IMR-90 (cell line): ENCODE measurements around the gene PLB1. TPM values are rescaled to one million over a fixed set of nuclear protein-coding genes. Genes with fewer than 3 reads are reported as not detected.

ENCODE experiments used
- ATAC-seq: fragments of 200-7000 bp; cut with Tn5 transposase; 2 replicates; pipeline ENCODE4 v1.9.1; 2020; ENCODE audit warnings: low read depth, mild to moderate bottlenecking, moderate library complexity
- BruUV-seq: library from RNA; stranded (reverse); fragments of 400-500 nt; replicated peaks from 2 replicates; lab custom pipeline; 2021; lab: Mats Ljungman, UMichigan
- CTCF ChIA-PET: fragments of 300-600 bp; formaldehyde crosslinking; extraction: SDS; loops from one replicate; lab custom pipeline; 2021; ENCODE audit warnings: antibody characterized with exemption; lab: Yijun Ruan, JAX
- POLR2A ChIA-PET: fragments of 300-600 bp; sonication (Branson Sonifier 250); formaldehyde crosslinking; loops from one replicate; lab custom pipeline; 2022; ENCODE audit warnings: antibody characterized with exemption; ENCODE audit not compliant: unreplicated experiment; lab: Charles Lee
- DNase-seq: peaks from one replicate; pipeline ENCODE4 v3.0.0; 2013
- H2AFZ ChIP-seq: replicated peaks from 2 replicates; pipeline ENCODE3; 2013; ENCODE audit warnings: low read length, mild to moderate bottlenecking; ENCODE audit not compliant: poor library complexity
- H2AK5ac ChIP-seq: 2 replicates; pipeline ENCODE4 v1.6.1; 2013; ENCODE audit warnings: low read depth, low read length, inconsistent platforms
- H2AK9ac ChIP-seq: replicated peaks from 2 replicates; pipeline ENCODE3; 2013; ENCODE audit warnings: mild to moderate bottlenecking, low read depth, low read length, moderate library complexity; ENCODE audit not compliant: poor library complexity
- H2BK120ac ChIP-seq: 2 replicates; pipeline ENCODE4 v1.6.1; 2013; ENCODE audit warnings: low read depth, low read length, inconsistent platforms
- H2BK15ac ChIP-seq: 3 replicates; pipeline ENCODE4 v1.6.1; 2013; ENCODE audit warnings: low read depth, low read length, inconsistent platforms
- H2BK20ac ChIP-seq: 2 replicates; pipeline ENCODE4 v1.6.1; 2013; ENCODE audit warnings: low read depth, mild to moderate bottlenecking, inconsistent platforms, low read length, moderate library complexity
- H2BK5ac ChIP-seq: 2 replicates; pipeline ENCODE4 v1.6.1; 2013; ENCODE audit warnings: mild to moderate bottlenecking, low read depth, low read length, inconsistent platforms; ENCODE audit not compliant: poor library complexity, severe bottlenecking
- H3K14ac ChIP-seq: replicated peaks from 2 replicates; pipeline ENCODE4 v1.6.1; 2013; ENCODE audit warnings: low read depth, low read length, inconsistent platforms
- H3K18ac ChIP-seq: 2 replicates; pipeline ENCODE4 v1.6.1; 2013; ENCODE audit warnings: low read depth, low read length, control low read depth
- H3K23ac ChIP-seq: 2 replicates; pipeline ENCODE4 v1.6.1; 2013; ENCODE audit warnings: low read depth, low read length, inconsistent platforms
- H3K27ac ChIP-seq: 2 replicates; pipeline ENCODE4 v1.5.1; 2013; ENCODE audit warnings: mild to moderate bottlenecking, control low read depth, low read length; ENCODE audit not compliant: insufficient read depth
- H3K27me3 ChIP-seq: 2 replicates; pipeline ENCODE4 v1.6.1; 2013; ENCODE audit warnings: low read length; ENCODE audit not compliant: control insufficient read depth, insufficient read depth
- H3K36me3 ChIP-seq: 2 replicates; pipeline ENCODE4 v1.6.1; 2013; ENCODE audit warnings: low read length, mixed read lengths; ENCODE audit not compliant: control insufficient read depth, insufficient read depth
- H3K4ac ChIP-seq: 2 replicates; pipeline ENCODE4 v1.6.1; 2013; ENCODE audit warnings: low read depth, low read length, inconsistent platforms
- H3K4me1 ChIP-seq: 2 replicates; pipeline ENCODE4 v1.6.1; 2013; ENCODE audit warnings: low read length, mixed read lengths; ENCODE audit not compliant: control insufficient read depth, insufficient read depth
- H3K4me2 ChIP-seq: 2 replicates; pipeline ENCODE4 v1.6.1; 2013; ENCODE audit warnings: low read depth, mild to moderate bottlenecking, control low read depth, low read length, moderate library complexity
- H3K4me3 ChIP-seq: 2 replicates; pipeline ENCODE4 v1.5.1; 2013; ENCODE audit warnings: low read depth, mild to moderate bottlenecking, control low read depth, low read length, moderate library complexity; ENCODE audit not compliant: insufficient read depth
- H3K56ac ChIP-seq: 2 replicates; pipeline ENCODE4 v1.6.1; 2013; ENCODE audit warnings: low read length, inconsistent platforms; ENCODE audit not compliant: insufficient read depth; ENCODE audit errors: extremely low read depth
- H3K79me1 ChIP-seq, 2 experiments: 2 replicates each; pipeline ENCODE4 v1.6.1; 2013; ENCODE audit warnings: low read length in 2 of 2, inconsistent platforms in 1 of 2, low read depth in 1 of 2
- H3K9ac ChIP-seq: 2 replicates; pipeline ENCODE4 v1.6.1; 2013; ENCODE audit warnings: low read depth, low read length, control low read depth
- H3K9me1 ChIP-seq: 2 replicates; pipeline ENCODE4 v1.6.1; 2013; ENCODE audit warnings: low read length, inconsistent platforms; ENCODE audit not compliant: insufficient read depth
- H3K9me3 ChIP-seq: 2 replicates; pipeline ENCODE4 v1.6.1; 2013; ENCODE audit warnings: low read length; ENCODE audit not compliant: control insufficient read depth, insufficient read depth
- H4K20me1 ChIP-seq: 2 replicates; pipeline ENCODE4 v1.6.1; 2013; ENCODE audit warnings: low read length, inconsistent platforms; ENCODE audit not compliant: insufficient read depth
- H4K5ac ChIP-seq: 2 replicates; pipeline ENCODE4 v1.6.1; 2013; ENCODE audit warnings: mild to moderate bottlenecking, low read depth, low read length, control low read depth
- H4K8ac ChIP-seq, 2 experiments: 2 replicates each; pipeline ENCODE4 v1.6.1; 2013; ENCODE audit warnings: low read depth in 2 of 2, low read length in 2 of 2, control low read depth in 1 of 2, inconsistent platforms in 1 of 2
- H4K91ac ChIP-seq: 2 replicates; pipeline ENCODE4 v1.6.1; 2013; ENCODE audit warnings: low read depth, low read length, inconsistent platforms; ENCODE audit not compliant: insufficient read depth
- BHLHE40 ChIP-seq: fragments of 150-350 bp; IDR thresholded peaks from 2 replicates; pipeline ENCODE4 v1.6.1; 2016; ENCODE audit warnings: mild to moderate bottlenecking, low read depth, low read length
- MAFK ChIP-seq: IDR thresholded peaks from 2 replicates; pipeline ENCODE4 v1.6.1; 2012; ENCODE audit warnings: low read depth, low read length, improper control_type of control experiment
- MXI1 ChIP-seq: IDR thresholded peaks from 2 replicates; pipeline ENCODE4 v1.6.1; 2012; ENCODE audit warnings: low read depth, mild to moderate bottlenecking, low read length, moderate library complexity, borderline replicate concordance
- POLR2A ChIP-seq: IDR thresholded peaks from 2 replicates; pipeline ENCODE4 v1.6.1; 2012; ENCODE audit warnings: mild to moderate bottlenecking, low read depth, low read length
- RFX5 ChIP-seq: IDR thresholded peaks from 2 replicates; pipeline ENCODE4 v1.8.0; 2012; ENCODE audit warnings: low read depth, mild to moderate bottlenecking, low read length, moderate library complexity
- WGBS, 2 experiments: methylation state at CpG; one replicate each; pipeline versions ENCODE4 v1.1.5 to v1.1.7; 2013; ENCODE audit warnings: missing lambda C conversion rate in 2 of 2; ENCODE audit not compliant: insufficient read length in 1 of 2; ENCODE audit errors: extremely low coverage in 2 of 2; 5-methylcytosine and 5-hydroxymethylcytosine counted together
- dilution Hi-C: fragments of 300-500 bp; cut with HindIII; formaldehyde crosslinking; loops from one replicate; pipeline ENCODE4 v1.14.3; 2018; ENCODE audit warnings: low sequenced_read_pairs; ENCODE audit not compliant: unreplicated experiment
- in situ Hi-C: fragments of 300-500 bp; cut with MboI; formaldehyde crosslinking; loops from 3 replicates; pipeline ENCODE4 v1.14.3; 2019; ENCODE audit warnings: low sequenced_read_pairs, inconsistent platforms, mixed read lengths
- intact Hi-C: fragments of 100-400 bp; cut with micrococcal nuclease; formaldehyde crosslinking; loops from 2 replicates; pipeline ENCODE4 v1.10.0; 2022
- polyA plus RNA-seq, 3 experiments: library from polyadenylated mRNA; depleted of rRNA; stranded (reverse); fragments of >200 nt; gene quantifications; 2 replicates each; pipeline ENCODE4 v1.2.3, GENCODE V29; 2012; ENCODE audit warnings: low replicate concordance in 1 of 3
- total RNA-seq: library from RNA; depleted of rRNA; stranded (reverse); fragments of >200 nt; gene quantifications from 2 replicates; pipeline ENCODE4 v1.2.3, GENCODE V29; 2012
- TF ChIP-seq, protein P1 (sequence below): fragments of 150-350 bp; IDR thresholded peaks from 2 replicates; pipeline ENCODE4 v1.6.1; 2017; ENCODE audit warnings: mild to moderate bottlenecking, antibody characterized with exemption, low read length, low read depth

Gene PLB1
- total and polyA plus RNA-seq, 2 of the 4 experiments (the other 2 are of a cell fraction), result 0.74 to 0.90 TPM

- no peaks in the 10 kb centered on the region for H3K27me3 ChIP-seq
- no peak for TF ChIP-seq RFX5
- TF ChIP-seq, protein P1, sequence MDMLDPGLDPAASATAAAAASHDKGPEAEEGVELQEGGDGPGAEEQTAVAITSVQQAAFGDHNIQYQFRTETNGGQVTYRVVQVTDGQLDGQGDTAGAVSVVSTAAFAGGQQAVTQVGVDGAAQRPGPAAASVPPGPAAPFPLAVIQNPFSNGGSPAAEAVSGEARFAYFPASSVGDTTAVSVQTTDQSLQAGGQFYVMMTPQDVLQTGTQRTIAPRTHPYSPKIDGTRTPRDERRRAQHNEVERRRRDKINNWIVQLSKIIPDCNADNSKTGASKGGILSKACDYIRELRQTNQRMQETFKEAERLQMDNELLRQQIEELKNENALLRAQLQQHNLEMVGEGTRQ, result no peak
- TF ChIP-seq BHLHE40, result no peak
- TF ChIP-seq MXI1, result no peak
- no peak for TF ChIP-seq MAFK
- TF ChIP-seq POLR2A, result no peak
- peak overlapping the region; percentile 31 for H2BK120ac ChIP-seq
- no peak overlapping the region for H4K8ac ChIP-seq
- H3K27ac ChIP-seq, result peak overlapping the region; percentile 49; the same call in 1 of the 2 replicates
- in situ Hi-C loops, result no loop called here
- H3K4me3 ChIP-seq, result no peak overlapping the region
- intact Hi-C loops, result loop anchor here (10.0 kb wide), 1 partner anchor 233 kb away; the partner anchor contains the start of gene WDR43
- H3K9me3 ChIP-seq, result no peaks in the 10 kb centered on the region
- H4K20me1 ChIP-seq, result no peaks in the 10 kb centered on the region
- peak overlapping the region; percentile 44; the same call in 1 of the 2 replicates for H2AK5ac ChIP-seq
- H3K4ac ChIP-seq, result peak overlapping the region; percentile 49
- dilution Hi-C loops, result no loop called here
- DNase-seq, result no peak
- BruUV-seq, result no TSS peak
- peak overlapping the region; percentile 26 for H3K18ac ChIP-seq
- H4K91ac ChIP-seq, result no peak overlapping the region
- no peak overlapping the region for H3K9ac ChIP-seq
- peak overlapping the region; percentile 68 for H2BK5ac ChIP-seq
- no peak overlapping the region; the same call in 1 of the 2 replicates for H4K5ac ChIP-seq
- H3K56ac ChIP-seq, result no peak overlapping the region
- ATAC-seq, result no peak
- ChIA-PET POLR2A (interaction anchor here (1.0 kb wide), 1 partner anchor 68 kb away, joined by 3 read pairs; no protein-coding TSS in a partner anchor), CTCF (interaction anchor here (1.0 to 4.4 kb wide), 3 partner anchors 42 to 68 kb away, joined by 3 to 24 read pairs (median 3); no protein-coding TSS in a partner anchor)
- no peak overlapping the region for H2AFZ ChIP-seq
- H3K14ac ChIP-seq, result peak overlapping the region; percentile 8; the same call in 1 of the 2 replicates
- no CpG with 5 or more reads among the region's 1 CpG for WGBS, 2 experiments
- peak overlapping the region; percentile 59; the same call in 2 of the 3 replicates for H2BK15ac ChIP-seq
- peaks cover 0 to 13% of the 10 kb centered on the region in 2 experiments; a peak in 1 of 4 replicates for H3K79me1 ChIP-seq
- H2AK9ac ChIP-seq, result no peak overlapping the region
- H3K9me1 ChIP-seq, result peaks cover 16% of the 10 kb centered on the region
- H3K23ac ChIP-seq, result no peak overlapping the region
- peaks cover 37% of the 10 kb centered on the region for H3K4me1 ChIP-seq
- peak overlapping the region; percentile 11; the same call in 1 of the 2 replicates for H2BK20ac ChIP-seq
- no peaks in the 10 kb centered on the region for H3K36me3 ChIP-seq
- H3K4me2 ChIP-seq, result no peak overlapping the region
These were observed 166.2 kb downstream of the PLB1 start for GRCh38 chr2:28662044-28662443.
